ENCODE results near the gene RAE1. TPM values are rescaled to one million over a fixed set of nuclear protein-coding genes. Genes with fewer than 3 reads are reported as not detected.

RAE1 gene
- total and polyA plus RNA-seq, 2 experiments from 2014 or later, result 35.4 to 43.3 TPM

DNA sequence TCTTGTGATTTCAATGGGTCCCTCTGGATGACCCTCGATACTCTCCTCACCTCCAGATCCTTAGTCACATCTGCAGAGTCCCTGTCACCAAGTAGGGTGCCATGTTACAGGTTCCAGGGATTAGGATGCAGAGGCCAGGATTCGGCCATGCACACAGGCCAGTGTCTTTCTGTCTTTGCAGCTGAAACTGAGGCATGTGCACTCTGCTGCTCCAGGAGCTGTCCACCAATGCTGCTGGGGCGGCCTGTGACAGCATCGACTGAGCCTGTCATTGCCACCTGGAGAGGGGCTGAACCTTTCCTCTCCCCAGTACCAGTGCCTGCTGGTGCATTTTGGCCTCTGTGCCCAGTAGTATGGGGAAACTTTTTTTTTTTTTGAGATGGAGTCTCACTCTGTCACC is 35.7 kb downstream of the RAE1 start:
- Histone ChIP-seq H3F3A (replicated peaks; ENCODE audit: low read depth) (no peaks in the 10 kb centered on the region), H3K79me2 (replicated peaks; ENCODE audit: insufficient read depth) (no peaks in the 10 kb centered on the region), H3K4me1 (ENCODE audit: insufficient read depth) (peaks cover 2% of the 10 kb centered on the region; the same call in 1 of the 2 replicates), H3K9me2 (ENCODE audit: insufficient read depth) (no peaks in the 10 kb centered on the region), H3K36me3 (ENCODE audit: insufficient read depth) (no peaks in the 10 kb centered on the region), H4K20me1 (replicated peaks; ENCODE audit: insufficient read depth) (no peaks in the 10 kb centered on the region), H3K27ac (ENCODE audit: low read depth) (no peak overlapping the region), H2AFZ (no peak overlapping the region), H3K4me3 (no peak overlapping the region), H3K27me3 (ENCODE audit: insufficient read depth) (no peaks in the 10 kb centered on the region; the same call in 1 of the 2 replicates), H3K4me2 (no peak overlapping the region)
- Mint-ChIP-seq H3K36me3 (ENCODE audit: low read depth) (no peaks in the 10 kb centered on the region; the same call in 2 of the 3 replicates), H3K4me3 (no peak overlapping the region), H3K9me3 (no peaks in the 10 kb centered on the region), H3K4me1 (peaks cover 7% of the 10 kb centered on the region), H3K27me3 (ENCODE audit: insufficient read depth, low read depth, poor library complexity) (peaks cover 6% of the 10 kb centered on the region), H3K27ac (no peak overlapping the region)
- DNase-seq (ENCODE audit: low spot score), result no peak
- no peak for ATAC-seq
- TF ChIP-seq, protein P1, sequence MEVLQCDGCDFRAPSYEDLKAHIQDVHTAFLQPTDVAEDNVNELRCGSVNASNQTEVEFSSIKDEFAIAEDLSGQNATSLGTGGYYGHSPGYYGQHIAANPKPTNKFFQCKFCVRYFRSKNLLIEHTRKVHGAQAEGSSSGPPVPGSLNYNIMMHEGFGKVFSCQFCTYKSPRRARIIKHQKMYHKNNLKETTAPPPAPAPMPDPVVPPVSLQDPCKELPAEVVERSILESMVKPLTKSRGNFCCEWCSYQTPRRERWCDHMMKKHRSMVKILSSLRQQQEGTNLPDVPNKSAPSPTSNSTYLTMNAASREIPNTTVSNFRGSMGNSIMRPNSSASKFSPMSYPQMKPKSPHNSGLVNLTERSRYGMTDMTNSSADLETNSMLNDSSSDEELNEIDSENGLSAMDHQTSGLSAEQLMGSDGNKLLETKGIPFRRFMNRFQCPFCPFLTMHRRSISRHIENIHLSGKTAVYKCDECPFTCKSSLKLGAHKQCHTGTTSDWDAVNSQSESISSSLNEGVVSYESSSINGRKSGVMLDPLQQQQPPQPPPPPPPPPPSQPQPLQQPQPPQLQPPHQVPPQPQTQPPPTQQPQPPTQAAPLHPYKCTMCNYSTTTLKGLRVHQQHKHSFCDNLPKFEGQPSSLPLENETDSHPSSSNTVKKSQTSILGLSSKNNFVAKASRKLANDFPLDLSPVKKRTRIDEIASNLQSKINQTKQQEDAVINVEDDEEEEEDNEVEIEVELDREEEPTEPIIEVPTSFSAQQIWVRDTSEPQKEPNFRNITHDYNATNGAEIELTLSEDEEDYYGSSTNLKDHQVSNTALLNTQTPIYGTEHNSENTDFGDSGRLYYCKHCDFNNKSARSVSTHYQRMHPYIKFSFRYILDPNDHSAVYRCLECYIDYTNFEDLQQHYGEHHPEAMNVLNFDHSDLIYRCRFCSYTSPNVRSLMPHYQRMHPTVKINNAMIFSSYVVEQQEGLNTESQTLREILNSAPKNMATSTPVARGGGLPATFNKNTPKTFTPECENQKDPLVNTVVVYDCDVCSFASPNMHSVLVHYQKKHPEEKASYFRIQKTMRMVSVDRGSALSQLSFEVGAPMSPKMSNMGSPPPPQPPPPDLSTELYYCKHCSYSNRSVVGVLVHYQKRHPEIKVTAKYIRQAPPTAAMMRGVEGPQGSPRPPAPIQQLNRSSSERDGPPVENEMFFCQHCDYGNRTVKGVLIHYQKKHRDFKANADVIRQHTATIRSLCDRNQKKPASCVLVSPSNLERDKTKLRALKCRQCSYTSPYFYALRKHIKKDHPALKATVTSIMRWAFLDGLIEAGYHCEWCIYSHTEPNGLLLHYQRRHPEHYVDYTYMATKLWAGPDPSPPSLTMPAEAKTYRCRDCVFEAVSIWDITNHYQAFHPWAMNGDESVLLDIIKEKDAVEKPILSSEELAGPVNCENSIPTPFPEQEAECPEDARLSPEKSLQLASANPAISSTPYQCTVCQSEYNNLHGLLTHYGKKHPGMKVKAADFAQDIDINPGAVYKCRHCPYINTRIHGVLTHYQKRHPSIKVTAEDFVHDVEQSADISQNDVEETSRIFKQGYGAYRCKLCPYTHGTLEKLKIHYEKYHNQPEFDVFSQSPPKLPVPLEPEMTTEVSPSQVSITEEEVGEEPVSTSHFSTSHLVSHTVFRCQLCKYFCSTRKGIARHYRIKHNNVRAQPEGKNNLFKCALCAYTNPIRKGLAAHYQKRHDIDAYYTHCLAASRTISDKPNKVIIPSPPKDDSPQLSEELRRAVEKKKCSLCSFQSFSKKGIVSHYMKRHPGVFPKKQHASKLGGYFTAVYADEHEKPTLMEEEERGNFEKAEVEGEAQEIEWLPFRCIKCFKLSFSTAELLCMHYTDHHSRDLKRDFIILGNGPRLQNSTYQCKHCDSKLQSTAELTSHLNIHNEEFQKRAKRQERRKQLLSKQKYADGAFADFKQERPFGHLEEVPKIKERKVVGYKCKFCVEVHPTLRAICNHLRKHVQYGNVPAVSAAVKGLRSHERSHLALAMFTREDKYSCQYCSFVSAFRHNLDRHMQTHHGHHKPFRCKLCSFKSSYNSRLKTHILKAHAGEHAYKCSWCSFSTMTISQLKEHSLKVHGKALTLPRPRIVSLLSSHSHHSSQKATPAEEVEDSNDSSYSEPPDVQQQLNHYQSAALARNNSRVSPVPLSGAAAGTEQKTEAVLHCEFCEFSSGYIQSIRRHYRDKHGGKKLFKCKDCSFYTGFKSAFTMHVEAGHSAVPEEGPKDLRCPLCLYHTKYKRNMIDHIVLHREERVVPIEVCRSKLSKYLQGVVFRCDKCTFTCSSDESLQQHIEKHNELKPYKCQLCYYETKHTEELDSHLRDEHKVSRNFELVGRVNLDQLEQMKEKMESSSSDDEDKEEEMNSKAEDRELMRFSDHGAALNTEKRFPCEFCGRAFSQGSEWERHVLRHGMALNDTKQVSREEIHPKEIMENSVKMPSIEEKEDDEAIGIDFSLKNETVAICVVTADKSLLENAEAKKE (CRISPR knock-in tag; IDR thresholded peaks at IDR 0.05), result no peak
- TF ChIP-seq NANOG (IDR thresholded peaks at IDR 0.05; ENCODE audit: borderline replicate concordance), result no peak

DNA sequence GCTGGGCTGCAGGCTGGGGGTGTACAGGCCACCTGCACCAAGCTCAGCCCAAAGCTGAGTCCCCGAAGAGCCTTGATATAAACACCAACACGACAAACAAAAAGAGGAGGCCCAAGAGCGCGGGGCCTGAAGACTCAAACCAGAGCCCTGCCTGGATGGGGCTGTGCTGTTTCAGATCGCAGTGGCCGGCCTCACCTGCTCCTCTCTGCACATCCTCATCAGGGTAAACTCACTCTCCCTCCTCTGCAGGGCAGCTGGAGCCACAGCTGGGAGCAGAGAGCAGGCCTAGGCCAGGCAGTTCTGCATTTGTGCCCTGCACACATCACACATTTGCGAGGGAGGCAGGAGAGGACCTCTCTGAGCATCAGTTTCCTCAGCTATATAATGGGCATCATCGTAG is 36.4 kb downstream of the RAE1 start:
- Histone ChIP-seq H3K4me3 (no peak overlapping the region), H3K9me2 (ENCODE audit: insufficient read depth) (no peaks in the 10 kb centered on the region), H3F3A (replicated peaks; ENCODE audit: low read depth) (no peaks in the 10 kb centered on the region), H3K27ac (ENCODE audit: low read depth) (no peak overlapping the region), H3K4me1 (ENCODE audit: insufficient read depth) (peaks cover 2% of the 10 kb centered on the region; the same call in 1 of the 2 replicates), H3K4me2 (no peak overlapping the region), H3K36me3 (ENCODE audit: insufficient read depth) (no peaks in the 10 kb centered on the region), H3K27me3 (ENCODE audit: insufficient read depth) (no peaks in the 10 kb centered on the region; the same call in 1 of the 2 replicates), H3K79me2 (replicated peaks; ENCODE audit: insufficient read depth) (peaks cover 6% of the 10 kb centered on the region), H4K20me1 (replicated peaks; ENCODE audit: insufficient read depth) (0 out of 2 replicates have a peak, but pooled peaks cover 2% of the 10 kb centered on the region), H2AFZ (no peak overlapping the region)
- H3K27me3 Mint-ChIP-seq (ENCODE audit: insufficient read depth, low read depth, poor library complexity), result peaks cover 9% of the 10 kb centered on the region
- no peak overlapping the region for H3K27ac Mint-ChIP-seq
- no peak overlapping the region for H3K4me3 Mint-ChIP-seq
- H3K36me3 Mint-ChIP-seq (ENCODE audit: low read depth), result no peaks in the 10 kb centered on the region; the same call in 2 of the 3 replicates
- no peaks in the 10 kb centered on the region for H3K9me3 Mint-ChIP-seq
- ATAC-seq (no peak), DNase-seq (ENCODE audit: low spot score) (no peak)
- peaks cover 11% of the 10 kb centered on the region for H3K4me1 Mint-ChIP-seq
- TF ChIP-seq POLR2AphosphoS5 (IDR thresholded peaks at IDR 0.05; ENCODE audit: low read depth) (no peak), NANOG (IDR thresholded peaks at IDR 0.05; ENCODE audit: borderline replicate concordance) (no peak), CREB1 (CRISPR knock-in tag; IDR thresholded peaks at IDR 0.05; ENCODE audit: low read depth) (no peak), ZNF331 (CRISPR knock-in tag; IDR thresholded peaks at IDR 0.05; ENCODE audit: low read depth) (no peak), STAT1 (IDR thresholded peaks at IDR 0.05; ENCODE audit: unreplicated experiment) (no peak), EZH2 (IDR thresholded peaks at IDR 0.05; ENCODE audit: low read depth, unreplicated experiment) (no peak)
- TF ChIP-seq, protein P2, sequence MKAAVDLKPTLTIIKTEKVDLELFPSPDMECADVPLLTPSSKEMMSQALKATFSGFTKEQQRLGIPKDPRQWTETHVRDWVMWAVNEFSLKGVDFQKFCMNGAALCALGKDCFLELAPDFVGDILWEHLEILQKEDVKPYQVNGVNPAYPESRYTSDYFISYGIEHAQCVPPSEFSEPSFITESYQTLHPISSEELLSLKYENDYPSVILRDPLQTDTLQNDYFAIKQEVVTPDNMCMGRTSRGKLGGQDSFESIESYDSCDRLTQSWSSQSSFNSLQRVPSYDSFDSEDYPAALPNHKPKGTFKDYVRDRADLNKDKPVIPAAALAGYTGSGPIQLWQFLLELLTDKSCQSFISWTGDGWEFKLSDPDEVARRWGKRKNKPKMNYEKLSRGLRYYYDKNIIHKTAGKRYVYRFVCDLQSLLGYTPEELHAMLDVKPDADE (IDR thresholded peaks at IDR 0.05), result no peak
- TF ChIP-seq, protein P3, sequence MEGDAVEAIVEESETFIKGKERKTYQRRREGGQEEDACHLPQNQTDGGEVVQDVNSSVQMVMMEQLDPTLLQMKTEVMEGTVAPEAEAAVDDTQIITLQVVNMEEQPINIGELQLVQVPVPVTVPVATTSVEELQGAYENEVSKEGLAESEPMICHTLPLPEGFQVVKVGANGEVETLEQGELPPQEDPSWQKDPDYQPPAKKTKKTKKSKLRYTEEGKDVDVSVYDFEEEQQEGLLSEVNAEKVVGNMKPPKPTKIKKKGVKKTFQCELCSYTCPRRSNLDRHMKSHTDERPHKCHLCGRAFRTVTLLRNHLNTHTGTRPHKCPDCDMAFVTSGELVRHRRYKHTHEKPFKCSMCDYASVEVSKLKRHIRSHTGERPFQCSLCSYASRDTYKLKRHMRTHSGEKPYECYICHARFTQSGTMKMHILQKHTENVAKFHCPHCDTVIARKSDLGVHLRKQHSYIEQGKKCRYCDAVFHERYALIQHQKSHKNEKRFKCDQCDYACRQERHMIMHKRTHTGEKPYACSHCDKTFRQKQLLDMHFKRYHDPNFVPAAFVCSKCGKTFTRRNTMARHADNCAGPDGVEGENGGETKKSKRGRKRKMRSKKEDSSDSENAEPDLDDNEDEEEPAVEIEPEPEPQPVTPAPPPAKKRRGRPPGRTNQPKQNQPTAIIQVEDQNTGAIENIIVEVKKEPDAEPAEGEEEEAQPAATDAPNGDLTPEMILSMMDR (conservative IDR thresholded peaks at IDR 0.05; ENCODE audit: low read depth in 2 of 2), result no peak
